Measurements from ENCODE around the gene ZBTB16. TPM values are rescaled to one million over a fixed set of nuclear protein-coding genes. Genes with fewer than 3 reads are reported as not detected.

Gene ZBTB16, protein sequence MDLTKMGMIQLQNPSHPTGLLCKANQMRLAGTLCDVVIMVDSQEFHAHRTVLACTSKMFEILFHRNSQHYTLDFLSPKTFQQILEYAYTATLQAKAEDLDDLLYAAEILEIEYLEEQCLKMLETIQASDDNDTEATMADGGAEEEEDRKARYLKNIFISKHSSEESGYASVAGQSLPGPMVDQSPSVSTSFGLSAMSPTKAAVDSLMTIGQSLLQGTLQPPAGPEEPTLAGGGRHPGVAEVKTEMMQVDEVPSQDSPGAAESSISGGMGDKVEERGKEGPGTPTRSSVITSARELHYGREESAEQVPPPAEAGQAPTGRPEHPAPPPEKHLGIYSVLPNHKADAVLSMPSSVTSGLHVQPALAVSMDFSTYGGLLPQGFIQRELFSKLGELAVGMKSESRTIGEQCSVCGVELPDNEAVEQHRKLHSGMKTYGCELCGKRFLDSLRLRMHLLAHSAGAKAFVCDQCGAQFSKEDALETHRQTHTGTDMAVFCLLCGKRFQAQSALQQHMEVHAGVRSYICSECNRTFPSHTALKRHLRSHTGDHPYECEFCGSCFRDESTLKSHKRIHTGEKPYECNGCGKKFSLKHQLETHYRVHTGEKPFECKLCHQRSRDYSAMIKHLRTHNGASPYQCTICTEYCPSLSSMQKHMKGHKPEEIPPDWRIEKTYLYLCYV
- not detected for polyA plus RNA-seq (2013, experiment 1 of 2; ENCODE audit: insufficient read length)
- not detected for polyA plus RNA-seq (2013, experiment 2 of 2; ENCODE audit: insufficient read length)

DNA sequence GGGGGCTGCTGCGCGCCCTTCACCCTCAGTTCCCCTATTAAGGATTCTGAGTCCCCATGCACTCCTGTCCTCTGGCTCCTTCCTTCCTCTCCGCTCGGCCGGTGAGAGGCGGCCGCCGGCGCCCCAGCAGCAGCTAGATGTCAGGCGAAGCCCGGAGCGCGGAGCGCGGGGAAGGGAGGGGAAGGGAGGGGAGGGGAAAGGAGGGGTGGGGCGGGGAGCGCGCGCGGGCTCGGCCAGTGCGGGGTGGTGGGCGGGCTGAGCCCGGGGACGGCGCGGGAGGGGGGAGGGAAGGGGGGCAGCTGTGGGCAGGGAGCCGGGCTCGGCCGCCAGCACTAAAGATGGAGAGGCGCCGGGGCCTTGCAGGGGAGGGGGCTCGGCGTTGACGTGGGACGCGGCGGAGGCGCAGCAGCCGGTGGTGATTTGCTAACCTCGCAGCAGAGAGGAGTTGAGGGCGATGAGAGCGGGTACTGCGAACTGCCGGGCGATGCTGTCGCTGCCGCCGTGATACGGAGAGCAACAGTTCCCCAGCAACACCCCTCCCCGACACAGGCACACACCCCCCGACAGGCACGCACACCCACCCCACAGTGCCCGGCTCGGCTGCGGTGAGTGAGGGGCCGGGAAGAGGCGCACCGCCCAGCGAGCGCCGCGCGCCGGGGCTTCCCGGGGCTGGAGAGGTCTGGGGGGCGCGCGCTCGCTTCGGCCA, at the start of gene ZBTB16:
Gene ZBTB16, plus strand, starts transcription at position 434 of the 706 bp plus-strand sequence. CDS start 3,590 bp downstream, outside the sequence.
- DNase-seq, result no peak

DNA sequence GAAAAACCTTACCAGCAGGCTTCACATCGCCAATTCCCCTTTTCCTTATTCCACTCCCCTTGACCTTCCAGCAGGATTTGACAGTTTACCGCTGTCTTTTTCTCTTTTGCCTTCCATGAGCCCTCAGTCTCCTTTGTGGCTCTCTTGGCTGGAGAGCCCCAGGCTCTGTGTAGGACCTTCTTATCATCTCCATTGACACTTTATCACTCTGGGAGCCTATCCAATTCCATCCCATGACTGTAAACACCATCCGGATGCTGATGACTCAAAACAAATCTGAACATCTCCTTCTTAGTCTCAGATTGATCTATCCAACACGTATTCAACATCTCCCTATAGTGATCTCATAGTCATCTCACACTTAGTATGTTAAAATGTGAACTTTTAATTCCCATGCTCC, 48.6 kb upstream of the ZBTB16 start:
- DNase-seq, result no peak

DNA sequence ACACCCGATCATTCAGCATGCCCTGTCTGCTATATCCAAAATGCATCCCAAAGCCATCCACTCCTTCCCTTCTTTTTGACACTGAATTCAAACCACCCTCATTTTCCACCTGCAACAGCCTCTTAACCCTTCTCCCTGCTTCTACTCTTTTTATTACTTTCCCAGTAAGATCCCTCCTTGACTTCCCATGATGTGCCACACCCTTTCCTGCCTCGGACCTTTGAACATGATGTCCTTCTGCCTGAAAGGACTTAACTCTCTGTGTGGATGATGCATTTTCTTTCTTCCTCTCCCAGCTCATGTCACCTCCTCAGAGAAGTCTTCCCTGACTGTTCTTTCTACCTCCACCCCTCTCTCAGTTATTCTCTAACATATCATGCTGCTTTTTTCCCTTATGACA, 48.1 kb upstream of the ZBTB16 start:
- no peak for DNase-seq

DNA sequence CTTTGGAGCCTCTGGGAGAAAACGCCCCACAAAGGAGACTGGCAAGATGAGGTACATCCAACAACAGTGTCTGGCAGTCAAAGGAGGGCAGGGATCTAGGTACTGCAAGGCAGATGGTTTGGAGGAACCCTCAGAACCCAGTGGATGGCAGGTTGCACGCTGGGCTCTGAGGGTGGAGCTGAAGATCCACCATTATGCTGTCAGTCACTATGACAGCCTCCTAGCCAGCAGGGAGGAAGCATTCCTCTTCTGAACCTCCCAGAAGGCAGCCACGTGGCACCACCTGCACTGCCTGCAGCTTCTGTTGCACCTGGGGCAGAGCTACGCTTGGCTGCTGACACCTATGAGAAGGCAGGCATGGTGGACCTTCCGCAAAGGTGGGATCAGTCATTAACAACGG, 44.4 kb upstream of the ZBTB16 start:
- DNase-seq, result no peak

DNA sequence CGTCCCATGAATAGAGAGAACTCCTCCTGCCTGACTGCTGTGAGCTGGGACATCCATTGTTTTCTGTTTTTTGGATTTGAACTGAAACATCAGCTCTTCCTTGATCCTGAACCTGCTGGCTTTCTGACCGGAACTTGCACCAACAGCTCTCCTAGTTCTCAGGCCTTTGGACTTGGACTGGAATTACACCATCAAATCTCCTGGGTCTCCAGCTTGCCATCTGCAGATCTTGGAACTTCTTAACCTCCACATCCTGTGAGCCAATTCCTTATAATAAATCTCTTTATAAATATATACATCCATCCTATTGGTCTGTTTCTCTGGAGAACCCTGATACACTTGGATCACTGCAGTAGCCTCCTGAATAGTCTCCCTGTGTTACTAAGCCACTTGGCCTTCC, 42.5 kb upstream of the ZBTB16 start:
- DNase-seq, result no peak

DNA sequence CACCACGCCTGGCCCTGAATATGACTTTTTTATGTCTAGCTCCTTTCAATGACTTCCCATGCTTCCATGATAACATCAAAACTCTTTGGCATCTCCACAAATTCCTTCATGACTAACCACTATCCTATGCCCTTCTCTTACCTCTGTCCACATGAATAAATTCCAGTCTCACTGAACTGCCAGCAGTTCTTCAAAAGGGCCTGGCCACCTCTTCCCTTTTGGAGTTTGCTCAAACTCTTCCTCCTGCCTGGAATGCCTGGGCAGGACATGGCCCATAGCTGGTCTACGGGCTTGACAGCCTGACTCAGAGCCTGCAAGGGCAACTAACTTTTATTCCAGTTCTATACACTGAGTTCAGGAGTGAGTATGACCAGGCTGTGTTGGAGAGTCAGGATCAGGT, 41.8 kb upstream of the ZBTB16 start:
- no peak for DNase-seq

DNA sequence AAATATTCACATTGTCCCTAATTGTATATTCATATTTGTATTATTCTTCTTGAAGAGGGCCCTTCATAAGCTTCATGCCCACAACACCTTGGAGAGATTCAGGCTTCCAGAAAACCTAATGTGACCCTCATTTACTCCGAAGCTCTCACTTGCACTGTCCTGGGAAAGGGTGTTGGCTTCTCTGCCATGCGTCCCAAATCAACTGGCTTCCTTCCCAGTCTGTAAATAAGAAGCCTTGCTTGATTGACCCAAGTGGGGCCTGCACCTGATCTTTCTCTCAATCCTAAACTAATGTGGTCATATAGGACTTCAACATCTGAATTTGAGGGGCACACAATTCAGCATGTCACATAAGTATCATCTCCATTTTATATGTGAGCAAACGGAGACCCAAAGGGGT, 40.5 kb upstream of the ZBTB16 start:
- no peak for DNase-seq

DNA sequence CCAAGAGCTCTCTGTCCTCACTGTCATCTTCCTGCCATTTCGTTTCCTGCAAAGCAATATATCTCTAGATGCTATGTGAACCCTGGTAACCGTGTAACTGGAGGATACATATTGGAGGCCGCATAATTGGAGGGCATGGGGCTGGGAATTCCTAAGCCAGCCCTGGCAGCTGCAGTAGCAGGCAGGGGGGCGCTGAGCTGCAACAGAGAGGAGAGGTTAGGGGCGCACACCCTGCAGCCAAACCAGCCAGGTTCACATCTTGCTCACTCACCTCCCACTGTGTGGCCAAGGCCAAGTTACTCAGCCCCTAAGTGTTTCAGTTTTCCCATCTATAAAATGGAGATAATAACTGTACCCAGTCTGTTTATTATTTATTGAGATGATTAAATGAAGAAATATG, 39.9 kb upstream of the ZBTB16 start:
- no peak for DNase-seq

DNA sequence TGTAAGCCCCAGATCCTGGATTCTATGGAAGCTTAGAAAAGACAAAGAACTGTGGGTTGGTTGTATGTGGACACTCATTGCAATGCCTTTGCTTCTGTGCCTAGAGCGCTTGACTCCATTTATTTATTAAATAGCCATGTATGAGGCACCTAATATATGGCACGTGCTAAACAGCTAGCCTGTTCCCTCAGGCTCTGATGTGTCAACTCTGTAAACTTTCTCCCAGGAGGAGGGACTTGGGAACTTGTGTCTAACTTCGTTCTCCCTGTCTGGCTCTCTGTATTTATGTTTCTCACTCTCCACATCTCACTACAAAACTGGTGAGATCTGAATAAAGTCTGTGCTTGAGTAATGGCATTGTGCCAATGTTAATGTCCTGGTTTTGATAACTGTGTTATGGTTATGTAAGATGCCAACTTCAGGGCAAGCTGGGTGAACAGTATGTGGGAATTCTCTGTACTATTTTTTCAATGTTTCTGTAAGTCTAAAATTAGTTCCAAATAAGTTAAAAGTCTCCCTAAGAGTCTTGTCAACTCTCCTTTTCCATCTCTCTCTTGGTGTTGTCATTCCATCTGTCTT, 34.1 kb upstream of the ZBTB16 start:
- DNase-seq, result no peak

DNA sequence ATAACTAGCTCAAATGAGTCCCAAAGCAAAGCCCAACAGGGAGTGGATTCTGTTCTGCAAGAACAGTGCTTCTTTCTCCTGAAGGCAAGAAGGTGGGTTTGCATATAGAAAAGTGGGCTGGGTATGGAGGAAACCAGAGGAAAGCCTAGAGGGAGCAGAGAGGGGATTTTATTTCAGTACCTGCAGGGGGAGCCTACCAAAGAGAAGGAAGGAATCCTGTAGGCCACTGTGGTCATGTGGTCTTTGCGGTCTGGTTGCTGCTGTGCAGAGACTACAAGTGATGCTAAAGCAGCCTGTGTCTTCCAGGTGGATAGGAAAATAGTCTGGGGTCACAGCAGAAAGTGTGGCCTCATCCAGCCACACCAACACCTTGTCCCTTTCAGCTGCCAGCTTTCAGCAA, 33.2 kb upstream of the ZBTB16 start:
- peak; percentile 4 for DNase-seq

DNA sequence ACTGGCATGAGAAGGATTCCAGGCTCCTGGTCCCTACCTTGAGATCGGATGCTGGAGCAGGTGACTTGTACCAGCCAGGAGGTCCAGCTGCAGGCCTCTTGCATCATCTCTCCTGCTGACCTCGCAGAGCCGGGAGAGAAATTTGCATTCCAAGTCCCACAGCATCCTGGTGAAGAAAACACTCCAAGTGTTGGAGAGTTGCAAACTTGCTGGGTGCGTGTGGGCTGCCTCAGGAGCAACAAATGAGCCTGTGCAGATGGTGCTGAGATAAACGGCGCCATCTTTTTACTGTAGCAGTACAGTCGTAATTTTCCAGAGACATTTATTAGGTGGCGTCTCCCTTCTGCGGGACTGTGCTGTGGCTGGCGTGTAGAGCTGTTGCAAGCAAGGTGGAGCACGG, 32.1 kb upstream of the ZBTB16 start:
- DNase-seq, result no peak

DNA sequence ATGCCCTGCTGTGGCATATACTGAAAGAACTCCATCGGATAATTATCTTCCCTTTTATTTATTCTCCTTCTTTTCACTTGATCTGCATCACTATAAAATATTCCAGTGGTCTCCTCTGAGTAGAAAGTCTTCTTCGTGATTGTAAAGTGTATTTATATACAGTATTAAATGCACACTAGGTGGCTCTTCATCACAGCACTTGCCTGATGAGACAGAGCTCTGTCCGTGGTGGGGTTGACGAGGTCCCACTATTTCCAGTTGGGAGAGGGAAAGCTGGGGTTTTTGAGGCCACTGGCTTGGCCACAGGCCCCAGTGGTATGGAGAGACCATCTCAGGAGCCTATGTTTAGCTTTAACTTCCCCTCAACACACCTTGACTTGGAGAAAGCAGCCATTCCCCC, 31.6 kb upstream of the ZBTB16 start:
- no peak for DNase-seq

DNA sequence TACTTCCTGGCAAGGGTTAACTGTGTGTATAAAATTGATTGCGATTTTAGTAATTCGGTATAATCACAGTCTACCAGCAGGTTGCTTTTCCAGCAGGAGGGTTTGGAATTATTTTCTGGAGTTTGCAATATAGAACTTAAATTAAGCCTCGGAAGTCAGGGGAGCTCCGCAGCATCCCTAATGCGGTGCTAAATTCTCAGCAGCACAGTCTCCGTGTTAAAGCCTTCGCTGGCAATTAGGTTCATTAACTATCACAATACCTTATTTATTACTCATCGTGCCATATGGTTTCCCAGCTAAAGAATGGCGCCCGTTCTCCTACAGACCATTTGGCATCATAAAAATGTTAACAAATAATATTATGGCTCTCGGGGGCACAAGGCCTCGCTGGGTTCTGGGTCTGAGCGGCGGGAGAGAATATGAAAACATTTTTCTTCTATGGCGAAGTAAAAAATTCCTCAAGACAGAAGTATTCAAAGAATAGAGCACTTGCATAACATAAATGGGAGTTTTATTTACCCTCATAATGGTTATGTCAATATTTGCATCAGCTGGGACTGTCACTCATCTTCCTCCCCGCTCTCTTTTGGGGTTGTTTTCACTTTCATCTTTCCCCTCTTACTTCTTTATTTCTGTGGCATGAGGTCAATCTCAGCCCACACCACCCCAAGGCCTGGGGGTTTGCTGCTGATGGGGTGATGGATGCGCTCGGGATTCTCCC, 28.1 kb upstream of the ZBTB16 start:
- DNase-seq, result no peak

DNA sequence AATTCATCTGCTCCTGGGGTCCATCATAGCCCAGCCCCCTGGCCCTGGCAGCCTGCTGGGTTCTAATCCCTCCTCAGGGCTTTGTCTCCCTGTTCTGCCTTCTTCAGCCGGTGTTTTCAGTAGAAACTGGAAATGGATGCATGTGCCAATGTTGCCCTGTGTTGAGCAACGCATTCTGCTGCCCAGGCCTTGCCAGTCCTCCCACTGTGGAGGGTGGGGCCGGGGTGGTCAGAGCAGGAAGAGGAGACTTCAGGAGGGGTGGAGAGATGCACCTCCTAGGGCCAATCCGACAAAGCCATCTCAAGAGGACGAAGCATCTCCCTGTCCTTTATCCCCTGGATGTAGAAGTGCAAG, 27.6 kb upstream of the ZBTB16 start:
- DNase-seq, result no peak

DNA sequence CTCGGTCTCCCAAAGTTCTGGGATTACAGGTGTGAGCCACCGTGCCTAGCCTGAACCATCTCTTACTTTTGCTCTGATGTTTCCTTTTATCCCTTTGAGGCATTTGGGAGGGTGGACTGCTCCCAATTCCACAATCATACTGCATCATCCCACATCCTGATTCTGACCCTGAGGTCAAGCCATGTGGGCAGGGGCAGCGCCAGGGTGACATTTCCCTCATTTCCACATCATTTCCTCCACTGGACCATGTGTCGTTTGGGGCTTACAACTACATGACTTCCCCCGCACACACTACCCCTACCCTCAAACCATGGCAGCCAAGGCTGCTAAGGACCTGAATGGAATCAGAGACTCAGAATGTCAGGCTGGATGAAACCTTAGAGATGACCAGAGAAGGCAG, 26.4 kb upstream of the ZBTB16 start:
- DNase-seq, result no peak

DNA sequence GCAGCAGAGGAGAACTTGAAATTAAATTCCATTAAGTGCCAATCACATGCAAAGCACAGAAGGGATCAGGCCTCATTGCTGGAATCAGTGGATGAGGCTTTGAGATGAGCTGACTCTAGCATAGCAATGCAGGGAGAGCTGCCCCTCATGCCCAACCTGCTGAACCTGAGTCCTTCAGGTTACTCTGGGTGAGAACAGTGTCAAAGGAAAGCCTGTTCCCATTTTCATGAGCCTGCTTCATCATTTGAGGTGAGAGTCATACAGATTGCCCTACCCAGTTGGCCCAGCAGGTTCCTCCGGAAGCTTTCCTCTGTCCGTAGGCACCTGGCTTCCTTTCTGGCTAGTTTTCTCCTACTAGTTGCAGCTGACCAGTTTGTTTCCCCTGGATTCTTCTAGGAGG, 25.9 kb upstream of the ZBTB16 start:
- no peak for DNase-seq

DNA sequence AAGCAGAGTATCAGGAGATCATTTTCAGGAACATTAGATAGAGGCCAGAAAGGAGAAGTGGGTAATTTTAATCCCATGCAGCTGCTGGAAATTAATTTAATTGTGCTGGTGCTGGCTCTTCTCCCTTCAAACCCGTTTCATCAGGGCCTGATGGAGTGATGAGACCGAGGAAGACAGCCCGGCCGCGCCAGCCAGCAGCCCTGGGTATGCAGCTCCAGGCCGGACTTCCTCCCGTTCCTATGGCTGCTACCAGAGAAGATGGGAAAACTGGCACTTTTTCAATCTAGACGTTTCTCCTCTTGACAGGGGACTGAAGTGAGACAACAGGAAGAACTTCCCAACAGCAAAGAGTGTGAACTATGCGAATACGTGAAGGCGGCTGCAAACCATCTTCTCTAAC, 24.6 kb upstream of the ZBTB16 start:
- no peak for DNase-seq

DNA sequence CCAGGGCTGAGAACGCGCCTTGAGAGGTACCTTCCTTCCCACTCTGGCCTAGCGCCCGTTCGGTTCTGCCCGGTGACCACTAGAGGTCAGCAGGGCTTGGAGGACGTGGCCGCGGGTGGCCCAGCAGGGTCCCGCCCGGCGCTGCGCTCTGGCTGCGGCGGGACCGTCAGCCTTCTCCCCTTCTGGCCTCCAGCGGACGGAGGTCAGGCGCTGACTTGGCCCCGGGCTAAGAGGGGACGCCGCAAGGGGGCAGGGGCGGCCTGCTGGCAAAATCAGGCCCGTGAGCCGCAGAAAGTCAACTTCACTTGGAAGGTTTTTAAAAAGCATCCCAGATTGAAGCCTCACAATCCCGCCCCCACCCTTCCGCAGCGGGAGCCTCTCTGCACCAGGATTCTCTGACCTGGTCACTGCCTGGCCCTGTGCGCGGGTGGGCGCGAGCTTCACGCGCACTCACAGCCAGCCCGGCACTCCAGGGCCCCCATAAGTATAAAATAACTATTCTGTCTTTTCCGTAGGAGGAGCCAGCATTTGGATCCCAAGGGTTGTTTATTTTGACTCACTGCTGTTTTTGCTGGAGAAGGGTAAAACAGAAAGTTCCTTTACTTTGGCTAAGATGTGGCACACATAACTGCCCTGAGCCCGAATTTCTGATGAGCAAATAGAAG, 23.2 kb upstream of the ZBTB16 start:
- DNase-seq, result peak; percentile 49

DNA sequence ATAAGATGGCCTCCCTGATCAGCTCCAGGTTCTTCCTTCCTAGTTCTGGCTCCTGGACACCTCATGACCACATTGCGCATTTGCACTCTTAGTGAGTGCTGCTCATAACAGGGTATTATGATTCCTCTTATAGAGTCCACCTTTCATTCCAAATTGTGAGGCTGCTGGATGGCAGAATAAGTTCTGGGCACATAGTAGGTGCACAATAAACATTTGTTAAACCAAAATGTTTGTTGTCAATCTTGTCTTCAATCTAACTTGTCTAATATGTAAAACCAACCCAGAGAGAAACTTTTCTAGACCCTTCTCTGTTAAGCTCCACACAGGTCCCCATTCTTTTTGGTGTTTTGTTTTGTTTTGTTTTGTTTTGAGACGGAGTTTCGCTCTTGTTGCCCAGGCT, 22.6 kb upstream of the ZBTB16 start:
- DNase-seq, result no peak

DNA sequence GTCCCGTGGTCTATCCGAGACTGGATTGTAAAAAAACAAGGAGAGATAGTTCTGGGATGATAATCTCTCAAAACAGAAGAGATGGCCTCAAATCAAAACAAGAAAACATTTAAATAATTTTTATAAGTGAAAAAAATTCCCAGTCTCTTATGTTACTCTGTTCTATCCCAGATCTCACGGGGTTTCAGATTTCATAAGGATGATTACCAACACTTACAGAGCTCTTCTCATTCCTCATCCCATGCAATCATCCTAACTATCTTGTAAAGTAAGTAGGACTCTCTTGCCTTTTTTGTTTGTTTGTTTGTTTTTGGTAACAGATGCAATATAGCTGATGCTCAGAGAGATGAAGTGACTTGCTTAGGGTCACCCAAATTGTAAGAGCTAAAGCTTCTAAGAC, 20.0 kb upstream of the ZBTB16 start:
- no peak for DNase-seq

DNA sequence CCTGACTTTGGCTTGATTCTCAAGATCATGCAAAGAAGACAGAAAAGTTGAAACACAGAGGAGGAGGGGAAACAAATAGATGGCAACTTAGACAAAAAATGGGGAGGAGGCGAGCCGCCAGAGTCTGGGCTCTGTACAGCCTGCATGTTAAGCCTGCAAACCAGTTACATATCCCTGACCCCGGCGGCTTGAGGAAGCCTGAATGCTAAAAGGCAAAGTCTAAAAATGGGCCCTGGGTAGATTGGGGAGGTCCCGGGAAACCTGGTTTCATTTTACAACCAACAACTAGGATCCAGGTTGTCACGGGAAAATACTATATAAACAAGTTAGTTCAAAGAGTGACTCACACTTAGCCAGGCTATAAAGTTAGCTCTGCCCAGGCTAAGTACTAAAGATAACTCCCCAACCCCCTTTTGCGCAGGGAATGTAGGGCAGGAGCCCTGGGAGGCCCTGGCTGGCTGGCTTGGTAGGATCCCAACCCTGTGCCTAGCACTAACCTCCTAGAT, 18.8 kb upstream of the ZBTB16 start:
- no peak for DNase-seq

DNA sequence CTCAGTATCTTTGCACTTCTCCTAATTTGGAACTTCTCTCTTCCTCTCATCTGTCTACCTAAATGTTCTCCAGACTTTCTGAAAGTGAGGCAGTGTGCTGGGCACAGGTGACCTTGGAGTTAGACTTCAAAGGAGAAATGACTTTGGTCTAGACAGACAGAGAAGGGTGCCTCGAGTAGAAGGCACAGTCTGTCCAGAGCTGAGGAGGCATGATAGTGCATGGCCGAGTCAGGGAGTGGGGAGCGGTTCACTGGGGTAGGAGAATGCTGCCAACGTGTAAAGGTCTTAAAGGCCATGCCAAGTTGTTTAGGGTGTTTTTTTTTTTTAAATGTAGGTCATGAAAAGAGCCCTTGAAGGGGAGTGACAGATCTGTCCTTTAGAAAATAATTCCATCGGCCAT, 17.3 kb upstream of the ZBTB16 start:
- no peak for DNase-seq

Data from fibroblast of skin of abdomen (primary cell).